ENCODE data around the gene ZDHHC23.

GRCh38 chr3:113946831-113947230 is 982 bp upstream of the ZDHHC23 start:
- TF ChIP-seq CTCF (IDR thresholded peaks at IDR 0.05) (no peak), POLR2A (IDR thresholded peaks at IDR 0.05) (no peak)
